Left lung (tissue), 10 donors: ENCODE results near the gene TMEM156. TPM values are rescaled to one million over a fixed set of nuclear protein-coding genes. Genes with fewer than 3 reads are reported as not detected.

Experiments
- ATAC-seq: fragments of 200-7000 bp; cut with Tn5 transposase; one replicate; pipeline ENCODE4 v1.9.1; 2020; ENCODE audit warnings: moderate library complexity
- DNase-seq, 4 donors: peaks; one replicate each; pipeline ENCODE4 v3.0.0-alpha.2; 2013 to 2020
- H3K27ac ChIP-seq, 2 donors: fragments of 200-600 bp; sonication (generic) in 1 of 2; one replicate each; pipeline versions ENCODE4 v1.5.0 to v1.8.0; 2020 to 2021
- H3K27me3 ChIP-seq, 2 donors: fragments of 200-600 bp; sonication (generic) in 1 of 2; one replicate each; pipeline versions ENCODE4 v1.5.0 to v1.8.0; 2020 to 2021
- H3K36me3 ChIP-seq, 2 donors: fragments of 200-600 bp; sonication (generic) in 1 of 2; one replicate each; pipeline versions ENCODE4 v1.5.0 to v1.8.0; 2020 to 2021
- H3K4me1 ChIP-seq, 2 donors: fragments of 200-600 bp; one replicate each; pipeline ENCODE4 v1.8.0; 2021
- H3K4me3 ChIP-seq, 2 donors: fragments of 200-600 bp; sonication (generic) in 1 of 2; one replicate each; pipeline versions ENCODE4 v1.5.0 to v1.8.0; 2020 to 2021; ENCODE audit warnings: mild to moderate bottlenecking in 1 of 2
- H3K9me3 ChIP-seq, 2 donors: fragments of 200-600 bp; sonication (generic) in 1 of 2; one replicate each; pipeline versions ENCODE4 v1.5.0 to v1.8.0; 2020 to 2021
- intact Hi-C, 2 donors: fragments of 100-400 bp; cut with DNase I; formaldehyde crosslinking; loops; one replicate each; pipeline versions ENCODE4 v1.11.2 to v1.14.2; 2022
- polyA plus RNA-seq, 6 donors: library from polyadenylated mRNA; unstranded; fragments of 120-200 nt; gene quantifications; one replicate each; pipeline ENCODE4 v1.2.1, GENCODE V29; 2013; ENCODE audit not compliant: insufficient read length in 6 of 6
- total RNA-seq, 2 donors: library from RNA; stranded (reverse); fragmentation: NEBNext Ultra II Directional; extraction: Animal tissue kit (Norgen Biotek cat#: 25700); gene quantifications; one replicate each; pipeline ENCODE4 v1.2.1, GENCODE V29; 2021
- TF ChIP-seq, protein P1 (sequence below), 2 donors: fragments of 200-600 bp; sonication (generic) in 1 of 2; IDR thresholded peaks; one replicate each; pipeline versions ENCODE4 v1.5.0 to v1.8.0; 2021; ENCODE audit warnings: antibody characterized with exemption in 2 of 2
- donor health status: DM: no; HTN: yes; CAD: no.
- donor health status: DM: no; HTN: no; CAD: no.

TMEM156 gene
- total and polyA plus RNA-seq, 8 donors, result 0.29 to 1.8 (median 0.95) TPM; not detected in 1

DNA sequence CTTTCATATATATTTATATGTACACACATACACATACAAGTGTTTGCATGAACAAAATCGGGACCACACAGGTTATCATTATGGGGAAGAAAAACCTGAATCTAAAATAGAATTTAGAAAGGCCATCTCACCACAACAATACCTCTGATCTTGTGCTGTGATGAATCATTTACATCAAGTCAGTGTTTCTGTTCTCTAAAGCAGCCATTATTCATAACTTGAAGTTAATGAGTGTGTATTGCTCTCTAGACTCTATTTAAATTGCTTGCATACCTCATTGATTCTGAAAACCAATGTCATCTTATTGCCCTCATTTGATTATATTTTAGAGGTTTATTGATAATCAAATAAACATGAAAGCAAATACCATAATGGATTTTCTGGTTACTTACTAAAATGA, 93.0 kb downstream of the TMEM156 start:
- Histone ChIP-seq H3K9me3 (no peaks in the 10 kb centered on the region), H3K4me1 (no peaks in the 10 kb centered on the region), H3K27me3 (no peaks in the 10 kb centered on the region), H3K36me3 (peaks cover 0 to 80% of the 10 kb centered on the region in 2 donors), H3K4me3 (no peak overlapping the region), H3K27ac (no peak overlapping the region)
- TF ChIP-seq, protein P1, sequence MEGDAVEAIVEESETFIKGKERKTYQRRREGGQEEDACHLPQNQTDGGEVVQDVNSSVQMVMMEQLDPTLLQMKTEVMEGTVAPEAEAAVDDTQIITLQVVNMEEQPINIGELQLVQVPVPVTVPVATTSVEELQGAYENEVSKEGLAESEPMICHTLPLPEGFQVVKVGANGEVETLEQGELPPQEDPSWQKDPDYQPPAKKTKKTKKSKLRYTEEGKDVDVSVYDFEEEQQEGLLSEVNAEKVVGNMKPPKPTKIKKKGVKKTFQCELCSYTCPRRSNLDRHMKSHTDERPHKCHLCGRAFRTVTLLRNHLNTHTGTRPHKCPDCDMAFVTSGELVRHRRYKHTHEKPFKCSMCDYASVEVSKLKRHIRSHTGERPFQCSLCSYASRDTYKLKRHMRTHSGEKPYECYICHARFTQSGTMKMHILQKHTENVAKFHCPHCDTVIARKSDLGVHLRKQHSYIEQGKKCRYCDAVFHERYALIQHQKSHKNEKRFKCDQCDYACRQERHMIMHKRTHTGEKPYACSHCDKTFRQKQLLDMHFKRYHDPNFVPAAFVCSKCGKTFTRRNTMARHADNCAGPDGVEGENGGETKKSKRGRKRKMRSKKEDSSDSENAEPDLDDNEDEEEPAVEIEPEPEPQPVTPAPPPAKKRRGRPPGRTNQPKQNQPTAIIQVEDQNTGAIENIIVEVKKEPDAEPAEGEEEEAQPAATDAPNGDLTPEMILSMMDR (IDR thresholded peaks at IDR 0.05), result no peak
- intact Hi-C loops, result no loop called here
- no peak for ATAC-seq
- no peak for DNase-seq

DNA sequence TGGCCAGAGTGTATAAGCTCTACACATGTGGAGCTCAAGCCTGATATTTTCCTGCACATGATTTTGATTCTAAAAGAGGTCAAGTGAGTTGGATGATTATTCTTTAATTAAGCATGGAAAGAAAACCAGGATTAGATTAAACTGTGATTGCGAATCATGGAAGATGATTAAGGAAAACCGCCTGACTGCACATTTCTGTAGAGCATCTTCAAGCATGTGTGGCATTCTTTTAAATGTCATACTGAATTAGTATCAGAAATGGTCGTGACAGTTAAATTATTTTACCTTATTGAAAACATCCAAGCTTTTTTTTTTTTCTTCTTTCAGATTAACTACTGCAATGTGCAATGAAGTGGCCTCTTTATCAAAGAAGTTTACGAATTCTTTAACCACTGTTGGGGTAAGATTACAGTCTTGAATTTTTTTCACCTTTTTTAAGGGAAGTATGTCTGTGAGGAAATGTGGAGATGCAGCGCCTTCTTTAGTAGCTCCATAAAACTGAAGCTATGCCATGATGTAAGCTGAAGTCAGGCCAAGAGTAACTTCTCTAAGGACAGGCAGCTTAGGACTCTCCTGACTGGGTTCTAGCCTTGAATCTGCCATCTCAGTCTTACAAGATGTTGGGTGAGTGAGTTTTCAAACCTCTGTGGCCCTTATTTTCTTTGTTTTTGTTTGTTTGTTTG, 96.7 kb downstream of the TMEM156 start:
- intact Hi-C loops, result no loop called here
- DNase-seq (no peak), ATAC-seq (no peak)
- H3K27ac ChIP-seq, result no peak overlapping the region
- no peaks in the 10 kb centered on the region for H3K9me3 ChIP-seq
- H3K27me3 ChIP-seq, result no peaks in the 10 kb centered on the region
- H3K4me3 ChIP-seq, result no peak overlapping the region
- H3K36me3 ChIP-seq, result peaks cover 3 to 87% of the 10 kb centered on the region in 2 donors
- TF ChIP-seq, protein P1 (IDR thresholded peaks at IDR 0.05), result no peak
- H3K4me1 ChIP-seq, result no peaks in the 10 kb centered on the region

DNA sequence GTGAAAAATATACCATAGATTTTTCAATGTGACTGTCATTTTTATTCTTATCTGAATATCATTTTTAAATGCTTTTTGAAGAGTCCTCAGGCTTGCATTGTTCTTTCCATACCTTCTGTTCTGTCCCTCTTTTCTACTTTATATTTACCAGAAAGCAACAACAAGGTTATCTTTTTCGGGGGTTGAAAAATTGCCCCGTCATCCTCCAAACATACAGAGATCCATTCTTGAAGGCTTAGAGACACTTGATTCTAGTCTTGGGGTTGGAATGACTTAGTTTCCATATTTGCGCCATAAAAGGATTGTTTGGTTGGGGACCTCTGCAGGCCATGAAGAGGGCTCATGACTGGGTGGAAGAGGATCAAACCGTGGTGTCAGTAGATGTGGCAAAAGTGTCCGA, 101.1 kb downstream of the TMEM156 start:
- intact Hi-C loops, result no loop called here
- H3K4me1 ChIP-seq, result no peaks in the 10 kb centered on the region
- ATAC-seq (no peak), DNase-seq (no peak)
- no peak overlapping the region for H3K27ac ChIP-seq
- TF ChIP-seq, protein P1 (IDR thresholded peaks at IDR 0.05), result no peak
- no peak overlapping the region for H3K4me3 ChIP-seq
- no peaks in the 10 kb centered on the region for H3K9me3 ChIP-seq
- H3K36me3 ChIP-seq, result peaks cover 3 to 97% of the 10 kb centered on the region in 2 donors
- H3K27me3 ChIP-seq, result no peaks in the 10 kb centered on the region

DNA sequence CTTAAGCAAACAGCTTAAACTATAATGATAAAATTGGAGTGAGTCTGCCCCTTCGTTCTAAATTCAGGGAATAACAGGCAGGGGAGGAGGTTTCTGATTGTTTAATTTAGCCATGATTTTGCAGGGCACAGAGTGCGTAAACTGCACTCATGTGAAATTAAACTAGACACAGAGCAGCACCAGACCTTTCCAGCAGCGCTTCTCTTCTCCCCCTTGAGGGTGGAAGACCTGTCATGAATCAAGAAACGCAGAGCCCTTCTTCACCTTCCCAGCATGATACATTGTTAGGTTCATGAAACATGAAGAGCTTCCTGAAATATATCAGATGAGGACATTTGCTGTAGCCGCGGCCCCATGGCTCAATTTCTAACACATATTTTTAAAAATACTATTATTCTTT, 101.5 kb downstream of the TMEM156 start:
- Histone ChIP-seq H3K9me3 (no peaks in the 10 kb centered on the region), H3K4me3 (no peak overlapping the region), H3K4me1 (no peaks in the 10 kb centered on the region), H3K27me3 (no peaks in the 10 kb centered on the region), H3K27ac (no peak overlapping the region), H3K36me3 (peaks cover 3 to 96% of the 10 kb centered on the region in 2 donors)
- DNase-seq (no peak), ATAC-seq (no peak)
- intact Hi-C loops, result no loop called here
- TF ChIP-seq, protein P1 (IDR thresholded peaks at IDR 0.05), result no peak

DNA sequence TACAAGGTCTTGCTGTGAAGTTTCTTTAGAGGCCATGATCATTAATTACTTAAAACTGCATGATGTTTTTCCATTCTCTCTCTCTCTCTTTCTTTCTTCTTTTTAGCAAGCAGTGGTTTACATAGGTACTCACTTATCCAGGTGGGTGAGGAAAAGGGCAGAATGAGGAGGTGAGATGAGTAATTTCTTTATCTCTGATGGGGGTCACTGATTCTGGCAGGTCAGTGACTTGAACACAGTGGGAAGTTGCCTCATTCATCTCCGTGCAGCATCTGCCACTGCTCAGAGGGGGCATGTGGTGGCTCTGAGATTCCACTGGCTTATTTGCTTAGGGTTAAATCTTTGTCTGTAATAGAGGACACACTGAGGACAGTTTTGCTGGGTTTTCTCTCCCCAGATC, 102.0 kb downstream of the TMEM156 start:
- Histone ChIP-seq H3K27ac (no peak overlapping the region), H3K4me1 (no peaks in the 10 kb centered on the region), H3K36me3 (peaks cover 3 to 95% of the 10 kb centered on the region in 2 donors), H3K27me3 (no peaks in the 10 kb centered on the region), H3K4me3 (no peak overlapping the region), H3K9me3 (no peaks in the 10 kb centered on the region)
- intact Hi-C loops, result no loop called here
- ATAC-seq (no peak), DNase-seq (no peak)
- TF ChIP-seq, protein P1 (IDR thresholded peaks at IDR 0.05), result no peak
